Activated naive CD4-positive, alpha-beta T cell treated with anti-CD3 and anti-CD28 coated beads, Interleukin-2, amount 10 ng/mL, durations not matched to agents 7 days and 5 days (primary cell): ENCODE measurements around the gene PNN.
"Not testable (repeated sequence)": the region's sequence is repeated elsewhere in the genome, so short reads cannot be mapped to it uniquely, and the experiment has no call there.

Source experiments
- CTCF ChIA-PET: fragments of 350-600 bp; sonication (Branson Sonifier 250); formaldehyde crosslinking; loops from one replicate; lab custom pipeline; 2021; ENCODE audit warnings: antibody characterized with exemption; lab: Charles Lee
- DNase-seq: peaks from one replicate; pipeline ENCODE4 v3.0.0-alpha.2; 2020
- H3K27ac Mint-ChIP-seq: one replicate; pipeline ENCODE4 v1.8.0; 2021; ENCODE audit warnings: mild to moderate bottlenecking, moderate library complexity, mixed read lengths
- H3K27me3 Mint-ChIP-seq: one replicate; pipeline ENCODE4 v1.8.0; 2021; ENCODE audit warnings: mild to moderate bottlenecking, mixed read lengths
- H3K36me3 Mint-ChIP-seq: one replicate; pipeline ENCODE4 v1.8.0; 2021; ENCODE audit warnings: mixed read lengths
- H3K4me1 Mint-ChIP-seq: one replicate; pipeline ENCODE4 v1.8.0; 2021; ENCODE audit warnings: mixed read lengths
- H3K4me3 Mint-ChIP-seq: one replicate; pipeline ENCODE4 v1.8.0; 2021; ENCODE audit warnings: mild to moderate bottlenecking, moderate library complexity, mixed read lengths
- H3K9me3 Mint-ChIP-seq: one replicate; pipeline ENCODE4 v1.8.0; 2021; ENCODE audit warnings: mixed read lengths

Gene PNN

DNA sequence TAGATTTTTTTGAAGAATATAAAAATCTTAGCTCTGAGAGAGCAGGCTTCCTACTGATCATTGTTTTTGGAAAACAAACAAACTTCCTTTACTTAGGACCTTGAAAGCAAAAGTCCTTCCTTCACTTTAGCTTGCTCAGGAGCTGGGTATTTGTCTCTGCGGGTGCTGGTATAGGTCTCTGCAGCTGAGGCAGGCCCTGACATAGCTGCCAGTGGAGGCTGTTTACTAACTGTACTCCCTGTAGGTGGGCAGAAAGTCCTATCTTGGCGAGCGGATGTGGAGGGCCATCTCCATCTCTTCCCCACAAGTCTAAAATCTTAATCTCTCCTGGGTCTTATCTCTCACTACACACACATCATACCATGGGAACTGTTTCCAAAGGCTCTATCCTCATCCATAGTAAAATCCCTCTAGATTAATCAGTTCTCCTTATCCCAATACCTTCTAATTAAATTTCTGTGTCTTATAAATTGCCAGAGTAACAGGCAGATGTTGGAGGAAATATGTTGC lies 54.6 kb downstream of the PNN start:
- Mint-ChIP-seq H3K36me3 (peaks cover 4% of the 10 kb centered on the region), H3K9me3 (no peaks in the 10 kb centered on the region), H3K27me3 (no peaks in the 10 kb centered on the region), H3K27ac (peak overlapping the region; percentile 98), H3K4me1 (peaks cover 53% of the 10 kb centered on the region), H3K4me3 (no peak overlapping the region)
- CTCF ChIA-PET: interaction anchor here (0.6 to 3.6 kb wide), 5 partner anchors 16 to 203 kb away, joined by 3 to 14 read pairs (median 4); partner anchors contain the start of gene FBXO33
- DNase-seq: peak; percentile 23

DNA sequence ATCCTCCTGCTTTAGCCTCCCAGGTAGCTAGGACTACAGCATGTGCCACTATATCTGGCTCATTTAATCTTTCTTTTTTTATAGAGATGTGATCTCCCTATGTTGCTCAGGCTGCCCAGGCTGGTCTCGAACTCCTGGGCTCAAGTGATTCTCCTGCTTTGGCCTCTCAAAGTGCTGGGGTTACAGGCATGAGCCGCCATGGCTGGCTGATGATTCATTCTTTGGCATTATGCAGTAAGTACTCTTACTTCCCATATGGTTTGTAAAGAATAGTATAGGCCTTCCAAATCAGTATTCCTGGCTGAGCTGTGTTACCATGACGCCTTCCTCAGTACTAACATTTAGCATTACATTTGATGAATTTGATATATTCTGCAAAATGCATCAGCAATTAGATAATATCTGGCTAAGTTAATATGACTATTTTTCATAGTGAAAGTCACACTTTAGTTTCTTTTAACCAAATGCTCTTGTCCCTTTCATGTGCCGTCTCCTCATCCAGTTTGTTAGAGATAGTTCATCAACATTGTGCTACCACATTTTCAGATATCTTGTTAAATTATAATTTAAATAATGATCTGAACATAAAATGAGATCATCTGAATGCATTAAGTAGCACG lies 55.5 kb downstream of the PNN start:
- CTCF ChIA-PET: interaction anchor here (0.7 to 3.6 kb wide), 15 partner anchors 27 to 261 kb away, joined by 3 to 29 read pairs (median 5); partner anchors contain the start of genes FBXO33 and GEMIN2
- peaks cover 53% of the 10 kb centered on the region for H3K4me1 Mint-ChIP-seq
- H3K27ac Mint-ChIP-seq: peak overlapping the region; percentile 75
- no peaks in the 10 kb centered on the region for H3K27me3 Mint-ChIP-seq
- H3K4me3 Mint-ChIP-seq: no peak overlapping the region
- DNase-seq: no peak
- no peaks in the 10 kb centered on the region for H3K9me3 Mint-ChIP-seq
- peaks cover 4% of the 10 kb centered on the region for H3K36me3 Mint-ChIP-seq

DNA sequence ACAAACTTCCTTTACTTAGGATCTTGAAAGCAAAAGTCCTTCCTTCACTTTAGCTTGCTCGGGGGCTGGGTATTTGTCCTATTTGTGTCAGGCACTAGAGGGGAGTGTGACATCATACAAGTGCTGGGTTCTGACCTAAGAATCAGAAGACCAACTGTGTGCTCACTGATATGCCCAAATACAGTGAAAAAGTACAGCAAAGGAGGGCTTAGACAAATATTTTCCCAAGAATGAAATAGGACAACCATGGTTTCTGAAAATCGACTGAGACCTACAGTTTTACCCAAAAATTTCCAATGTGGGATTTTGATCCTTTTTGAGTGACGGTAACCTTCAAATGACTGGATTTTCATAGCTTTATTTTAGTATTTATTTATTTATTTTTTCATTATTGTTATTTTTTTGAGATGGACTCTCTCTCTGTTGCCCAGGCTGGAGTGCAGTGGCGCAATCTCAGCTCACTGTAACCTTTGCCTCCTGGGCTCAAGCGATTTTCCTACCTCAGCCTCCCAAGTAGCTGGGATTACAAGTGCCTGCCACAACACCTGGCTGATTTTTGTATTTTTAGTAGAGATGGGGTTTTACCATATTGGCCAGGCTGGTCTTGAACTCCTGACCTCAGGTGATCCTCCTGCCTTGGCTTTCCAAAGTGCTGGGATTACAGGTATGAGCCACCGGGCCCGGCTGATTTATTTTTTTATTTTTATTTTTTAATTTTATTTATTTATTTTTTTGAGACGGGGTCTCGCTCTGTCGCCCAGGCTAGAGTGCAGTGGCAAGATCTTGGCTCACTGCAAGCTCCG lies 56.9 kb downstream of the PNN start:
- peaks cover 62% of the 10 kb centered on the region for H3K4me1 Mint-ChIP-seq
- CTCF ChIA-PET: interaction anchor here (0.7 to 3.6 kb wide), 26 partner anchors 27 to 259 kb away, joined by 3 to 29 read pairs (median 4); partner anchors contain the start of genes FBXO33, GEMIN2 and TRAPPC6B
- DNase-seq: peak; percentile 62
- H3K36me3 Mint-ChIP-seq, H3K4me3 Mint-ChIP-seq, H3K27me3 Mint-ChIP-seq, H3K9me3 Mint-ChIP-seq: not testable (repeated sequence)
- H3K27ac Mint-ChIP-seq: peak overlapping the region; percentile 75
